Glutamatergic neuron (in vitro differentiated cells): ENCODE data around the gene HOXB1. TPM values are rescaled to one million over a fixed set of nuclear protein-coding genes. Genes with fewer than 3 reads are reported as not detected.

Experiments
- DNase-seq: peaks from one replicate; pipeline ENCODE4 v3.0.0; 2022
- H3K27ac Mint-ChIP-seq: one replicate; pipeline ENCODE4 v1.8.0; 2020; ENCODE audit warnings: mild to moderate bottlenecking, mixed read lengths, inconsistent platforms; ENCODE audit not compliant: unreplicated experiment
- H3K27me3 Mint-ChIP-seq: one replicate; pipeline ENCODE4 v1.8.0; 2020; ENCODE audit warnings: mild to moderate bottlenecking, moderate library complexity, mixed read lengths, inconsistent platforms; ENCODE audit not compliant: unreplicated experiment
- H3K36me3 Mint-ChIP-seq: one replicate; pipeline ENCODE4 v1.8.0; 2020; ENCODE audit warnings: mild to moderate bottlenecking, mixed read lengths, inconsistent platforms; ENCODE audit not compliant: unreplicated experiment
- H3K4me1 Mint-ChIP-seq: one replicate; pipeline ENCODE4 v1.8.0; 2020; ENCODE audit warnings: mild to moderate bottlenecking, low read depth, mixed read lengths, inconsistent platforms; ENCODE audit not compliant: unreplicated experiment
- H3K4me3 Mint-ChIP-seq: one replicate; pipeline ENCODE4 v1.8.0; 2020; ENCODE audit warnings: mild to moderate bottlenecking, mixed read lengths, inconsistent platforms; ENCODE audit not compliant: unreplicated experiment
- H3K9me3 Mint-ChIP-seq: one replicate; pipeline ENCODE4 v1.8.0; 2020; ENCODE audit warnings: mild to moderate bottlenecking, moderate library complexity, mixed read lengths, inconsistent platforms; ENCODE audit not compliant: unreplicated experiment
- total RNA-seq: library from RNA; stranded (reverse); fragmentation: NEBNext Ultra II Directional; extraction: Animal tissue kit (Norgen Biotek cat#: 25700); gene quantifications from one replicate; pipeline ENCODE4 v1.2.1, GENCODE V29; 2021; ENCODE audit not compliant: unreplicated experiment
- TF ChIP-seq, protein P1 (sequence below): fragments of 200-600 bp; sonication (generic); IDR thresholded peaks from one replicate; pipeline ENCODE4 v1.5.0; 2021; ENCODE audit not compliant: partially characterized antibody, unreplicated experiment

HOXB1 gene
- total RNA-seq, 1 donor from 2014 or later = not detected

DNA sequence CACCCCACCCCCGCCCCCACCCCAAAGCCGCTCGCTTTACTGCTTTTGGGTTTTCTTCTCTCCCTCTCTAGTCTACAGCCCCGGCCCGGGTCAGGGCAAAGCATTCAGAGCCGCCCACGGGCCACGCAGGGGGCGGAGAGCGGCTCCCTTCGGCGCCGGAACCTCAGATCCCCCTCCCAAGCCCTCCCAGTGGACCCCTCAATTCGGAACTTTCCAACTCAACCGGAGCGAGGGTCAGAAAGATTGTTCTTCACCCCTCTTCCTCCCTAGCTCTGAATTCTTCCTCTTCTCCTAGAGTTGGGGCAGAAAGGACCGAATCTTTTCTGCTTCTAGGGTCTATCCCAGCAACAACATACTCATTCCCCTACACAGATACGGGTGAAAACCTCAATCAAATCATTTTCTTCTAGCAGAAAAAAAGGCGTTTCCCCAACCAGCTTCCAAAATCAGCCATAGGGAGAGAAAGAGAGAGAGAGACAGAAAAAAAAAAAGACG is 13.1 kb upstream of the HOXB1 start:
- TF ChIP-seq, protein P1, sequence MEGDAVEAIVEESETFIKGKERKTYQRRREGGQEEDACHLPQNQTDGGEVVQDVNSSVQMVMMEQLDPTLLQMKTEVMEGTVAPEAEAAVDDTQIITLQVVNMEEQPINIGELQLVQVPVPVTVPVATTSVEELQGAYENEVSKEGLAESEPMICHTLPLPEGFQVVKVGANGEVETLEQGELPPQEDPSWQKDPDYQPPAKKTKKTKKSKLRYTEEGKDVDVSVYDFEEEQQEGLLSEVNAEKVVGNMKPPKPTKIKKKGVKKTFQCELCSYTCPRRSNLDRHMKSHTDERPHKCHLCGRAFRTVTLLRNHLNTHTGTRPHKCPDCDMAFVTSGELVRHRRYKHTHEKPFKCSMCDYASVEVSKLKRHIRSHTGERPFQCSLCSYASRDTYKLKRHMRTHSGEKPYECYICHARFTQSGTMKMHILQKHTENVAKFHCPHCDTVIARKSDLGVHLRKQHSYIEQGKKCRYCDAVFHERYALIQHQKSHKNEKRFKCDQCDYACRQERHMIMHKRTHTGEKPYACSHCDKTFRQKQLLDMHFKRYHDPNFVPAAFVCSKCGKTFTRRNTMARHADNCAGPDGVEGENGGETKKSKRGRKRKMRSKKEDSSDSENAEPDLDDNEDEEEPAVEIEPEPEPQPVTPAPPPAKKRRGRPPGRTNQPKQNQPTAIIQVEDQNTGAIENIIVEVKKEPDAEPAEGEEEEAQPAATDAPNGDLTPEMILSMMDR = no peak
- peaks cover 42% of the 10 kb centered on the region for H3K27me3 Mint-ChIP-seq
- DNase-seq = no peak
- H3K9me3 Mint-ChIP-seq = peaks cover 18% of the 10 kb centered on the region
- H3K4me3 Mint-ChIP-seq = peak overlapping the region; percentile 93
- peaks cover 12% of the 10 kb centered on the region for H3K4me1 Mint-ChIP-seq
- no peaks in the 10 kb centered on the region for H3K36me3 Mint-ChIP-seq
- H3K27ac Mint-ChIP-seq = peak overlapping the region; percentile 82

DNA sequence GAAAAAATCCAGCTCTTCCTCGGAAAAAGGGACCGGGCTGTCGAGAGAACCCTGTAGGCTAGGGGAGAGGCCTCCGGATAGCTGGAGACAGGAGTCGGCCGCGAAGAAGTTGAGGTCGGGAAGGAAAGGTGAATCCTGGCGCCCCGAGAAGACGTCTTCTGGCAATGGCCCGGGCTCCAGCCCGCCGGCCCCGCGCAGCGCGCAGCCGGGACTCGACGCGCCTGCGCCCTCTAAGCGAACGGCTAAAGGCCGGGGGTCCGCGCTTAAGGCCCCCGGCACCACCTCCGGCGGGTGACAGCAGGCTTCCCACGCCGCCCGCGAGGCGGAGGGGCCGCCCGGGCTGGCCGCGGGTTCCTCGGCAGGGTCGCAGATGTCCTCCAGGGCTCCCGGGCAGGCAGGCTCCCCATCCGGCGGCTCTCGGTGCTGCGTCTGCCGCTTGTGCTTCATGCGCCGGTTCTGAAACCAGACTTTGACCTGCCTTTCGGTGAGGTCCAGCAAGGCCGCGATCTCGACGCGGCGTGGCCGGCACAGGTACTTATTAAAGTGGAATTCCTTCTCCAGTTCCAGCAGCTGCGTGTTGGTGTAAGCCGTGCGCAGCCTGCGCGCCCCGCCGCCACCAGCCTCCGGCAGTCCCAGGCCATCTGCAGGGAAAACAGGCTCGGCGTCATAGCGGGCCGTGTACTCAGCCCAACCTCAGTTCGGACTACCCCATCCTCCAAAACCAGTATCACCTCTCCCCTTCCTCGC is 12.5 kb upstream of the HOXB1 start:
- H3K27ac Mint-ChIP-seq = peak overlapping the region; percentile 75
- H3K27me3 Mint-ChIP-seq = peaks cover 42% of the 10 kb centered on the region
- peak overlapping the region; percentile 88 for H3K4me3 Mint-ChIP-seq
- peaks cover 17% of the 10 kb centered on the region for H3K9me3 Mint-ChIP-seq
- H3K36me3 Mint-ChIP-seq = no peaks in the 10 kb centered on the region
- TF ChIP-seq, protein P1 = peak; percentile 16
- peak; percentile 75 for DNase-seq
- peaks cover 12% of the 10 kb centered on the region for H3K4me1 Mint-ChIP-seq

DNA sequence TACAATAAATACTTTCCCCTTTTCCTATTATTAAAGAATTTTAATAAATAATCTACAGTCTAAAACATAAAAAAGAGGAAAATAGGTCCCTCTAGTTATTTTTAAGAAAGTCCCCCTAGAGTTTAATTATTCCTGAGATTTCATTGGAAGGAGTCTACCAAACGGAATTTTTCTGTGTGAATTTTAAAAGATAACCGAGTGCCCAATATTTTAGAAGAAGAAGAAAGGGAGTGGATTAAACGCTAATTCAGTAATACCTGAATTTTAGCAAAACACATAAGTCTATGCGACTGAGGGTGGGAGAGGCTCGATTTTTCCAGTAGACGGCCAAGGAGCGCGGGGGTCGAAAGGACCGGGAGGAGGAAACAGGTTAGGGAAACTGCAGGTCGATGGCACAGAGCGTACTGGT is 11.9 kb upstream of the HOXB1 start:
- H3K4me1 Mint-ChIP-seq = peaks cover 10% of the 10 kb centered on the region

DNA sequence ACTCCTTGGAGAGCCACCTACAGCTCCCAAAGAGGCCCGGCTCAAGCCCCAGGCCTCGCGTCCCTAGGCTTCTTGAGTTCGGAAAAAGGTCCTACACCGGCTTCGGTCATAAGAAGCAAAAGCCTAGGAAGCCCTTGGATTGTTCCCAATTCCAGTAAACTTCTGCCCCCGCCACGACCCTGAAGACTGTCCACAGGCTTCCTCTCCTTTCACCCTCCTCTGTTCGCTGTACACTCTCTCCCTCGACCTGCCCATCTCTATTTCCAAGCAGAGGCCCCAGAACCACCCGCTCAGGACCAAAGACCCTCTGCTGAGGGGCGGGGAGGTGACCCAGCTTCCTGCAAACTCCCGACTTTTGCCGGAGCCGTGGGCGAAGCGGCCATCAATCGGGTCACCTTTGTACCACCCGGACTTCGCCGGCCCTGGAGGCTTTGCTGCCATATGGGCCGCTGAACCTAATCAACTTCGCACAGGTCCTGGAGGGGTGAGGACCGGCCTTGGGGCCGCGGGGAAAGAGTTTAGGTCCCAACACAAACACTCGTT is 11.4 kb upstream of the HOXB1 start:
- H3K9me3 Mint-ChIP-seq = peaks cover 17% of the 10 kb centered on the region
- TF ChIP-seq, protein P1 = no peak
- peak overlapping the region; percentile 85 for H3K4me3 Mint-ChIP-seq
- no peak for DNase-seq
- H3K27me3 Mint-ChIP-seq = peaks cover 42% of the 10 kb centered on the region
- peaks cover 7% of the 10 kb centered on the region for H3K4me1 Mint-ChIP-seq
- H3K36me3 Mint-ChIP-seq = no peaks in the 10 kb centered on the region
- H3K27ac Mint-ChIP-seq = peak overlapping the region; percentile 86

More for the DNA sequence above, 11.9 kb upstream of the HOXB1 start:
- Mint-ChIP-seq H3K27me3 (peaks cover 42% of the 10 kb centered on the region), H3K36me3 (no peaks in the 10 kb centered on the region), H3K27ac (peak overlapping the region; percentile 75), H3K4me3 (peak overlapping the region; percentile 88), H3K9me3 (peaks cover 17% of the 10 kb centered on the region)
- TF ChIP-seq, protein P1 = no peak
- DNase-seq = no peak
